Left renal pelvis (tissue), 4 donors: Measurements from ENCODE around the gene HELT. TPM values are rescaled to one million over a fixed set of nuclear protein-coding genes. Genes with fewer than 3 reads are reported as not detected.
"Not testable (repeated sequence)": the region's sequence is repeated elsewhere in the genome, so short reads cannot be mapped to it uniquely, and the experiment has no call there.

Source experiments
- DNase-seq, 4 donors: peaks; one replicate each; pipeline ENCODE4 v3.0.0-alpha.2; 2013; ENCODE audit warnings: low read depth in 4 of 4, low spot score in 3 of 4
- polyA plus RNA-seq, 4 donors: library from polyadenylated mRNA; unstranded; fragments of 120-200 nt; gene quantifications; one replicate each; pipeline ENCODE4 v1.2.1, GENCODE V29; 2013; ENCODE audit not compliant: insufficient read length in 4 of 4

HELT gene
- not detected for polyA plus RNA-seq

- DNase-seq = no peak
Observed at GRCh38 chr4:185017964-185018772, at the start of gene HELT. Gene HELT (plus strand): TSS chr4:185018490. CDS start chr4:185018929, 439 bp downstream.

- no peak for DNase-seq
Observed at GRCh38 chr4:184968784-184969201, 49.5 kb upstream of the HELT start.

GRCh38 chr4:184969610-184970009 lies 48.7 kb upstream of the HELT start:
- no peak for DNase-seq

GRCh38 chr4:184972991-184973390 lies 45.3 kb upstream of the HELT start:
- no peak for DNase-seq

GRCh38 chr4:184976348-184976747 lies 41.9 kb upstream of the HELT start:
- not testable (repeated sequence) for DNase-seq

- no peak for DNase-seq
Observed at GRCh38 chr4:184977747-184978146, 40.5 kb upstream of the HELT start.

- DNase-seq = no peak
Observed at GRCh38 chr4:184978211-184978610, 40.1 kb upstream of the HELT start.

GRCh38 chr4:184979461-184980124 lies 38.7 kb upstream of the HELT start:
- DNase-seq = no peak

GRCh38 chr4:184980261-184980660 lies 38.0 kb upstream of the HELT start:
- no peak for DNase-seq

GRCh38 chr4:184983672-184984356 lies 34.5 kb upstream of the HELT start:
- peak in 2 of 4 donors; percentile 41 to 52 for DNase-seq

- no peak for DNase-seq
Observed at GRCh38 chr4:184987493-184988031, 30.7 kb upstream of the HELT start.

GRCh38 chr4:184988611-184989010 lies 29.7 kb upstream of the HELT start:
- DNase-seq = no peak

- not testable (repeated sequence) for DNase-seq
Observed at GRCh38 chr4:184989283-184989682, 29.0 kb upstream of the HELT start.

- not testable (repeated sequence) for DNase-seq
Observed at GRCh38 chr4:184990131-184990530, 28.2 kb upstream of the HELT start.

- no peak for DNase-seq
Observed at GRCh38 chr4:184991860-184992259, 26.4 kb upstream of the HELT start.

GRCh38 chr4:184992422-184992821 lies 25.9 kb upstream of the HELT start:
- DNase-seq = no peak

- DNase-seq = no peak
Observed at GRCh38 chr4:184993247-184993646, 25.0 kb upstream of the HELT start.

- no peak for DNase-seq
Observed at GRCh38 chr4:184994010-184994622, 24.2 kb upstream of the HELT start.

- DNase-seq = no peak
Observed at GRCh38 chr4:184994623-184995010, 23.7 kb upstream of the HELT start.

- not testable (repeated sequence) for DNase-seq
Observed at GRCh38 chr4:184997656-184998055, 20.6 kb upstream of the HELT start.

GRCh38 chr4:185002784-185003183 lies 15.5 kb upstream of the HELT start:
- DNase-seq = no peak
